Heart left ventricle (tissue), 13 donors: Measurements from ENCODE around the gene SMG5.

Experiments used
- POLR2A ChIP-seq, 2 donors: fragments of 450-650 bp; IDR thresholded peaks; one replicate each; pipeline ENCODE4 v1.6.1; 2017; ENCODE audit warnings: antibody characterized with exemption in 2 of 2, mild to moderate bottlenecking in 2 of 2, moderate library complexity in 2 of 2
- TF ChIP-seq, protein P1 (sequence below), 12 donors: fragments of 200-600 bp; sonication (generic) in 4 of 12; IDR thresholded peaks; one replicate each; pipeline versions ENCODE4 v1.5.0 to v1.8.0; 2018 to 2022; ENCODE audit warnings: antibody characterized with exemption in 12 of 12, mild to moderate bottlenecking in 5 of 12
- donor health status: ischemic (EF 13 %, LVEDD 7.1; RV severe dilation, severe dysfunction).
- donor health status: DM: no; HTN: yes; CAD: no.
- donor health status: DM: no; HTN: no; CAD: no.
- donor health status: ischemic (EF 25% LVEDD 6.9; RV normal size, moderate dysfunction).
- donor health status: ischemic (EF 25% LVEDD 5.7; RV mildly dilated, moderate dysfunction).
- donor health status: ischemic (EF 35%, LVEDD 5.7; RV mildly dilated, moderate dysfunction).
- donor health status: nonischemic (EF 11% LVEDD 7.7; RV severe dilation, severe dysfunction).
- donor health status: DM: yes; HTN: yes; CAD: no.
- donor health status: PGD.
- donor health status: ischemic (EF 29% LVEDD 5.4; RV normal size, mild dysfunction).
- donor health status: nonischemic (EF 23%, LVEDD 6.1; RV moderate dilation, normal function).

GRCh38 chr1:156226116-156226538, 56.5 kb downstream of the SMG5 start:
- TF ChIP-seq, protein P1, sequence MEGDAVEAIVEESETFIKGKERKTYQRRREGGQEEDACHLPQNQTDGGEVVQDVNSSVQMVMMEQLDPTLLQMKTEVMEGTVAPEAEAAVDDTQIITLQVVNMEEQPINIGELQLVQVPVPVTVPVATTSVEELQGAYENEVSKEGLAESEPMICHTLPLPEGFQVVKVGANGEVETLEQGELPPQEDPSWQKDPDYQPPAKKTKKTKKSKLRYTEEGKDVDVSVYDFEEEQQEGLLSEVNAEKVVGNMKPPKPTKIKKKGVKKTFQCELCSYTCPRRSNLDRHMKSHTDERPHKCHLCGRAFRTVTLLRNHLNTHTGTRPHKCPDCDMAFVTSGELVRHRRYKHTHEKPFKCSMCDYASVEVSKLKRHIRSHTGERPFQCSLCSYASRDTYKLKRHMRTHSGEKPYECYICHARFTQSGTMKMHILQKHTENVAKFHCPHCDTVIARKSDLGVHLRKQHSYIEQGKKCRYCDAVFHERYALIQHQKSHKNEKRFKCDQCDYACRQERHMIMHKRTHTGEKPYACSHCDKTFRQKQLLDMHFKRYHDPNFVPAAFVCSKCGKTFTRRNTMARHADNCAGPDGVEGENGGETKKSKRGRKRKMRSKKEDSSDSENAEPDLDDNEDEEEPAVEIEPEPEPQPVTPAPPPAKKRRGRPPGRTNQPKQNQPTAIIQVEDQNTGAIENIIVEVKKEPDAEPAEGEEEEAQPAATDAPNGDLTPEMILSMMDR (IDR thresholded peaks at IDR 0.05): no peak
- TF ChIP-seq POLR2A (IDR thresholded peaks at IDR 0.05): no peak
